Testis (tissue), 2 donors: ENCODE results near the gene NUCB2.
A peak's percentile ranks its signal among the peaks of the same experiment; 100 is the strongest.

Experiments
- CTCF ChIP-seq, 3 experiments: fragments of 450-650 bp in 2 of 3; fragments of 200-600 bp in 1 of 3; sonication (generic) in 1 of 3; IDR thresholded peaks; one replicate each; pipeline ENCODE4 v1.5.1; 2016 to 2019; ENCODE audit warnings: antibody characterized with exemption in 3 of 3, mild to moderate bottlenecking in 2 of 3, moderate library complexity in 1 of 3
- POLR2A ChIP-seq: fragments of 450-650 bp; IDR thresholded peaks from one replicate; pipeline ENCODE4 v1.6.1; 2017; ENCODE audit warnings: antibody characterized with exemption, mild to moderate bottlenecking, moderate library complexity

- peak; percentile 52 to 72 (median 62) for TF ChIP-seq CTCF (IDR thresholded peaks at IDR 0.05)
- no peak for TF ChIP-seq POLR2A
Observed at GRCh38 chr11:17354601-17354991, 78.1 kb downstream of the NUCB2 start.
